NCI-H1048 (cell line): ENCODE results near the gene ITPKB.
"Not testable (repeated sequence)": the region's sequence is repeated elsewhere in the genome, so short reads cannot be mapped to it uniquely, and the experiment has no call there.

Source experiments
- DNase-seq: peaks from one replicate; lab custom pipeline; 2025; lab: John Stamatoyannopoulos, UW

ITPKB gene

GRCh38 chr1:226754793-226755533, 15.9 kb upstream of the ITPKB start:
- DNase-seq: no peak

DNA sequence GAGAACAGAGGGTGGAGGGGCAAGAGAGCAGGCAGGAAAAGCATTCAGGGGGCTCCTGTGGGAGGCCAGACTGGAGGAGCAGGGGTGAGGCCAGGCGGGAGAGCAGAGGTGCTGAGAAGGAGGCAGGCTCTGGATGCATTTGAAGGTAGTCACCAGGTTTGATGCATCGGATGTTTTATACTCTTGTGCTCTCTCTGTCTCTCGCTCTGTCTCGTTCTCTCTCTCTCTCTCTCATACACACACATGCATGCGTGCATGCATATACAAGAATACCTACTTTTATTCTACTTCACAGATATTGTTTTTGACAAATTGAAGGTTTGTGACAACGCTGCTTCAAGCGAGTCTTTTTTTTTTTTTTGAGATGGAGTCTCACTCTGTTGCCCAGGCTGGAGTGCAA, 15.0 kb upstream of the ITPKB start:
- no peak for DNase-seq

DNA sequence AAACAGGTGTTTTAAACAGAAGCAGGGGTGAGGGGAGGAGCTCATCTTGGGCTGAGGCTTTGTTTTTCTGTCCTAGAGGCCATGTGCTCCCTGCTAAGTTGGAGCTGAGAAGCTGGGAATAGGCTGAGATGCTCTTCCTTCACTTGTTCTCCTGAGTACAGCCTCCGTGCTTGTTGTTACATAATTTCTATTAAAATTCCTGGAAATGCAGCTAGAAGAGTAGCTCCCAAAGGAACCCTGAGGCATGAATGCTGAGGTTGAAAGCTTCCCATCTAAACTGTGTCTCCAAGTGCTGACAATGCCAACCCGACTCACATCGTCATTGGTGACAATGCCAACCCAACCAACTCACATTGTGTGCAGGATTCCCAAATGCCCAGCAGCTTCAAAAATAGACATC, 12.6 kb upstream of the ITPKB start:
- DNase-seq: no peak

DNA sequence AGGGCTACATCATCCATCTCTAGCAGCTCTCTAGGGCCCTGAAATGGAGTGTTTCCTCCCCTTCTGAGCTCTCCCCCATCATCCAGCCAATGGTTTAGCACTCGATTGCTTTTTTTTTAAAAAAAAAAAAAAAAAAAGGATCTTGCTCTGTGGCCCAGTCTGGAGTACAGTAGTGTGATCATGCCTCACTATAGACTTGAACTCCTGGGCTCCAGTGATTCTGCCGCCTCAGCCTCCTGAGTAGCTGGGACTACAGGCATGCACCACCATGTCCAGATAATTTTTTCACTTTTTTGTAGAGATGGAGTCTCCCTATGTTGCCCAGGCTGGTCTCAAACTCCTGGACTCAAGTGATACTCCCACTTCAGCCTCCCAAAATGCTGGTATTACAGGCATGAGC, 12.1 kb upstream of the ITPKB start:
- DNase-seq: no peak

DNA sequence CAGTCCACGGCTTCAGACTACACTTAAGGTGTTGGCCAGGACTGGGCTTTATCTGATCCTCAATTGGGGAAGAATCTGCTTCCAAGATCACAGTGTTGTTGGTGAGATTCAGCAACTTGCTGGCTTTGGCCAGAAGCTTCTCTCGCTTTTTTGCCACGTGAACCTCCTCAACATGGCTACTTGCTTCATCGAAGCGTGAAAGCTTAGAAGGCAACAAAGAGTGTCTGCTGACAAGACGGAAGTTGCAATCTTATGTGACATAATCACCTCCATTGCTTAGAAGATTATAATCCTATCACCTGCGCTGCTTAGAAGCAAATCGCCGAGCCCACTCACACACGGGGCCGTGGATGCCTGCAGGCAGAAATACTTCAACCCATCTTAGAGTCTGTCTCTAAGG, 10.4 kb upstream of the ITPKB start:
- DNase-seq: no peak

DNA sequence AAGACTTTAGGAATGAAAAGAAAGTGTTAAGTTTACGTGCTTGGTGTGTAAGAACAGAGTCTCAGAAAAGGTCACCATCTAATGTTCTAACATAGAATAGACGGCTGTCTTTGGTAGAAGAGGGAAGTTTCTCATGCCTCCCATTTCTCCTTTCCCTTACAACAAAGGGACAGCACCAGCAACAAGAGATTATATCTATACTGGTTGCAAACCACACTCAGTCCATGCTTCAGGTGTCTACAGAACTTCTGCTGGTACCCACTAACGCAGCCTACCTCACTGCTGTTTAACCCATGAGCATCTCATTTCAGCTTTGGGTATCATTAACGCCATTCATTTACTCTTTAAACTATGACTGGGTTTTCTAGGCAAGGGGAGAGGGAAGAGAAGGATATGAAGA, 9.2 kb upstream of the ITPKB start:
- DNase-seq: no peak

- DNase-seq: not testable (repeated sequence)
These were observed 8.6 kb upstream of the ITPKB start for GRCh38 chr1:226747519-226748263.

- no peak for DNase-seq
These were observed 4.2 kb upstream of the ITPKB start for GRCh38 chr1:226743259-226743658.

DNA sequence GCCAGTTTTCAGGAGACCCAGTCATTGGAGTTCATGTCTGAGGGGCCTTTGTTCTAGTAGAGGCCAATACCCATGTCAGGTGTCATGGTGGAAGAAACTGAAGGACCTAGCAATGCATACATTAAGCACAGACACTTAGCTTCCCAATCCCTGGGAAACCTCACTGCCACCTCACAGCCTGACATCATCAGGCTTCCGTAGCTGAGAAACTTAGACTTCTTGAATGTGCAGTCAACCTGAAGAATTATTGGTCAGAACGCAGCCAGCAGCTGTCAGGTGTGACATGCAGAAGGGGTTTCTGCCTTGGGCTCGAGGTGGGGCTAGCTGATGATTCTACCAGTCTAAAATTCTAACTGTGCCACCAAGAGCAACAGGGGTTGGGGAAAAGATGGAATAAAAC, 1.9 kb upstream of the ITPKB start:
- DNase-seq: no peak

DNA sequence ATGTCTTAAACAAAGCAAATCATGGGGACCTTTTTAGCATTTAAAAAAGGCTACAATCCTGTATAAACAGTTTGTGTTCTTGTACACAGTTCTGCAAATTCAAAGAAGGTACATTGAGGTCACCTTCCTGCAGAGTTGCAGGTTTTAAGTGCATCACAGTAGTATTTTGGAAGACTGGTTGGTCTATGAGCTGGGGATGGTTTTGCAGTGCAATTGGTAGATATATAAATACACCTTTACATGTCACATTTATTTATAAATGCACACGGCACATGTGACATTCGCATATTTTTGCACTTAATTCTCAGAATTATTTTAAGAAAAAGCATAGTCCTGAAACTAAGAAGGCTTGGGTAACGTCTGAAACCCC, 599 bp upstream of the ITPKB start:
- no peak for DNase-seq

- no peak for DNase-seq
These were observed 574 bp downstream of the ITPKB start for GRCh38 chr1:226738421-226738994.

GRCh38 chr1:226737819-226738420, 1.2 kb downstream of the ITPKB start:
- DNase-seq: no peak

DNA sequence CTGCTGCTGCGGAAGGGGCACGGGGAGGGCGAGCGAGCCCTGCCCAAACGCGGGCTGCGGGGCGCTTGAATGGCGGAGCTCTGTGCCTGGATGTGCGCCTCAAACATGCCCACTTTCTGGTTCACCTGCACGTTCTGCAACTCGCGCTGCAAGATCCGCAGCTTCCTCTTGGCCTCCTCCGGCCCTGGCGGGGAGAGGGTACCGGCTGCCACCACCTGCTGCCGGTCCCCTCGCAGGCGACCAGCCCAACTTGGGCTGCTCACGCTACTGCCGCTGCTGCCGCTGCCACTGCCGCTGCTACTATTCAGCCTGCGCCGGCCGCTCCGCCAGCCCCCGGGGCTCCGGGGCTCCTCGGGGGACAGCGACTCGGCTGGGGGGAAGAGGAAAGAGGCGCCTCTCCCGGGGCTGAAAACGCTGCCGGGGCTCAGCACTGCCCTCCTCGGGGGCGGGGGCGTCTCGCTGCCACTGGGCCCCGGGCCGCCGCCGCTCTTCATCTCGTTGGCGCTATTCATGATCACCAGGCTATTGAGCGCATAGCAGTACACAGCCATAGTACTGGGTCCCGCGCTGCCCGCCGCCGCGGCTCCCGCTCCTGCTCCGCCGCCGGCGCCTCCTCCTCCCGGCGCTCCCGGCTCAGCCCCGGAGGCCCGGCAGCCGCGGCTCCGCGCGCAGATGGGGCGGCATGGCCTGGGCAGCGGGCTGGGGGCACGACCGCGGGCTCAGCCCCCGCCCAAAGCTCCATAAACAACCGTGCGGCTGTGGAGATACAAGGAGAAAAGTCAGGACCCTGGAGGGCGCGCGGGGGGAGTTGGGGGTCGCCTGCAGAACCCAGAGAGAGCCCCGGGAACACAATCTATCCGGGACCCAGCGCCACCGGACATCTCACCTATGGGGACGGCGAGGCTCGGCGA, 1.9 kb downstream of the ITPKB start:
- DNase-seq: no peak

- no peak for DNase-seq
These were observed 2.8 kb downstream of the ITPKB start for GRCh38 chr1:226736001-226736907.

- DNase-seq: no peak
These were observed 3.5 kb downstream of the ITPKB start for GRCh38 chr1:226735576-226735975.

DNA sequence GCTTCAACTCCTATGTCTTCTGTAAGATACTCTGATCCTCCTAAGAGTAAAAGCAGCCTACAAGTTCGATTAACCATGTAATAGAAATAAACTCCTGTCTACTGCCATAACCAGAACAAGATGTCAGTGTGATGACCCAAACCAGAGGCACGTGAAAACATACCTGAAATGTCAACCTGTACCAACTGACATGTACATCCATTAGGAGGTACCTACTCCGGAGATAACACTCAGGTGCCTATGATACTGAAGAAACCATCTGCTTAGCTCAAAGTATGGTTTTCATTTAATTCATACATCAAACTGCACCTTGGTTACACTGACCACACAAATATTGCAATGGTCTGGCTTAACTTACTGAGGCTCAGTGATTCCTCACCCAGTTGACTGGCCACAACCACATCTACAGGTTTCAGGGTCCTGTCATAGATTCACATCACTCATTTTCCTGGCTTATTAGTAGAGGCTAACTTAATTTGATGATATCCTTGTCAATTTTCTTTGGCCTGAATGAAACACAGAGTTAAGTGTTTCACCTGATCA, 4.4 kb downstream of the ITPKB start:
- no peak for DNase-seq

DNA sequence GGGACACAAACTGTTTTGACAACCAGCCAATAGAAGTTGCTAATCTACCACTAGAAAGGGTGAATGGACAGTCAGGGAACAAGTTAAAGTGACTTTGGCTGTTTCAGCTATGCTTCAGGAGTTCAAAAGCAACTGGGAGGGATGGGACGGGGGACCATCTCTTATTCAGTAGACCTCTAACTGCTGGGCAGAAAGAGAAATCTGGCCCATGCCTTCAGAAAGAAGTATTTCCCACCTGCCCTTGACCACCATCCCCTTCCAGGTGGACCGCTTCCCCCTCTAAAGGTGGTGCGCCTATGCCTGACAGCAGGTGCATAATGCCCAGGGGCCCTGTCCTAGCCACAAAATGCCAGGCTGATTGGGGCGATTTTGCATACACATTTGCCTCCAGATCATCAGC, 5.2 kb downstream of the ITPKB start:
- no peak for DNase-seq

DNA sequence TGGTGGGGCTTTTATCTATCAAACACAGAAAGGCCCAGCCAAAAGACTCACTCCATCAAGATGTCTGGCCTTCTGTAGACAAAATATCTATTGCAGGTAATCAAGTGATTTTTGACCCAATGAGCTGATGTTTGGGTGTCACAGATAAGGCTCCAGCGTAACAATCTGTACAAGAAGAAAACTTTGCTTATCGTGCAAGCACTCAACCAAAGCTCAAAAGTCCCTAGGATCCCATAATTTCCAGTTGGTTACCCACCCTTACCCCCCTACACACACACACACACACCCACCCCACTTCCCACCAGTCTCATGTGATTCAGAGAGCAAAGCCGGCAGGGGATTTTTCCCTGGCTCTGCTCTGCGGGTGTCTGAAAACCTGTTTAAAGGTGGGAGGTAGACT, 5.8 kb downstream of the ITPKB start:
- DNase-seq: no peak

- DNase-seq: no peak
These were observed 6.2 kb downstream of the ITPKB start for GRCh38 chr1:226732856-226733291.

DNA sequence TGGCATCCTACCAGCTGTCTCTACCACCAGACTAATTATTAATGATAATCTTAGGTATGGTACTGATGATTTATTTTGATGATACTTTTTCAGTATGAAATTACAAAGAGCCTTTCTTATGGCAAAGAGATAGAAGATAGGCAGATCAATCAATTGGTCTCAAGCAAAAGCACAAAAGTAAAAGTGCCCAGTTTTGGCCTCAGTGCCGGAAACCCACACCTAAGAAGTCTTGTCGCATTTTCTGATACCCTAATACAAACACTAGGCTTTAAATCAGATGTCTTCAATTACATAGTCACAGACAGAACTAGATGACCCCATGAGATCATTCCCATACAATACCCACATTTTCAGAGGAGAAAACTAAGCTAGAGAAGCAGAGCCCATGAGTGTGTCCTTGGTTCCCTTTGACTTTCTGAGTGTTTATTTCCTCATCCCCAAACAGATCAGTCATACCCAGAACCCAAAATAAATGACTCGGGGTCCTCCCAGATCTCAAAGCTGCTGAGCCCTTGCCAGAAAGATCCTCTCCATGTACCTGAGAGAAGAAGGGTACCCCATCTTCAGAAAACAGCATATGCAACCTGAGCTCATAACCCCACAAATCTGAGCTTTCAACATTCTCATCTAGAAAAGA, 7.7 kb downstream of the ITPKB start:
- DNase-seq: no peak
